ENCODE results near the gene DOCK4. TPM values are rescaled to one million over a fixed set of nuclear protein-coding genes. Genes with fewer than 3 reads are reported as not detected.

Gene DOCK4
- total and polyA plus RNA-seq, 2 of the 8 experiments (the other 6 are each of a cell fraction or from before 2014, with no cell fraction given) = 5.1 to 23.6 TPM

DNA sequence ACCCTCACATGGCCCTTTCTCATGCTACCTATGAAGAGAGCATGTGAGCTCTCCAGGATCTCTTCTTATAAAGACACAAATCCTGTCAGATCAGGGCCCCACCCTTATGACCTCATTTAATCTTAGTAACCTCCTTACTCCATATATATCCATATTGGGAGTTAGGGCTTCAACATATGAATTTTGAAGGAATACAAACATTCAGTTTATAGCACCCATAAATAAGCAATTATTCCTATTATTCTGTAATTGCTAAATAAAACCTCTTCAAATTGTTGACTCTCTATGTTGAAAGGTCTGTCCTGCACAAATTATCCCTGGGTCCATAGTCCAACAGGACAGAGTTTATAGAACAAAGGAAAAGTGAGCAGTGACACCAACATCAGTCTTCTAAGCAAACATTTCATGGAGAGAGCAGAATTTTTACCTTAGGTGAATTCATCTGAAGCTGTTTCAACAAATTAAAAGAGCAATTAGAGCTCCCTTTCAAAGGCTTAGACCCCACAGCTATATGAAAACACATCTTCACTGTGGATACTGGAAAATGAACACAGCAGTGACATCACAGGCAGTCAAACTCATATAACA lies 12.2 kb downstream of the DOCK4 start:
- no peak overlapping the region for H3K27ac ChIP-seq (ENCODE audit: low read depth, low read length)
- CTCF ChIA-PET (ENCODE audit: partially characterized antibody) = interaction anchor here (0.6 kb wide), 1 partner anchor 82 kb away, joined by 3 read pairs; no protein-coding TSS in a partner anchor
- DNase-seq (ENCODE audit: low read depth in 1 of 2, low spot score in 2 of 2) = no peak
- no peak overlapping the region for H3K23ac ChIP-seq (ENCODE audit: insufficient read length)
- POLR2A ChIA-PET (ENCODE audit: partially characterized antibody) = interaction anchor here (1.3 to 1.7 kb wide), 2 partner anchors 9 to 11 kb away, joined by 3 to 5 read pairs; no protein-coding TSS in a partner anchor
- H3K9me3 ChIP-seq (ENCODE audit: insufficient read depth in 2 of 2, low read depth in 1 of 2, low read length in 1 of 2) = no peaks in the 10 kb centered on the region
- H3K4me1 ChIP-seq (replicated peaks in 1 of 4; ENCODE audit: control insufficient read depth in 3 of 4, insufficient read depth in 4 of 4, low read length in 3 of 4) = peaks cover 0 to 6% (median 2%) of the 10 kb centered on the region in 4 experiments; a peak in 1 of 7 replicates
- peaks cover 0 to 4% of the 10 kb centered on the region in 2 experiments for H4K20me1 ChIP-seq (replicated peaks in 1 of 2; ENCODE audit: control insufficient read depth in 1 of 2, insufficient read depth in 2 of 2, low read length in 2 of 2)
- H4K5ac ChIP-seq (ENCODE audit: insufficient read length, low read depth, low read length) = no peak overlapping the region
- H2BK15ac ChIP-seq (ENCODE audit: low read length) = peak overlapping the region; percentile 85; the same call in 1 of the 2 replicates
- H3K56ac ChIP-seq (replicated peaks; ENCODE audit: insufficient read length, low read depth, low read length) = no peak overlapping the region
- no peaks in the 10 kb centered on the region for H3K27me3 ChIP-seq (replicated peaks in 1 of 4; ENCODE audit: control insufficient read depth in 3 of 4, extremely low read depth in 1 of 4, insufficient read depth in 3 of 4, low read length in 3 of 4)
- no peak overlapping the region for H3K4me3 ChIP-seq (ENCODE audit: extremely low read depth in 1 of 4, insufficient read depth in 2 of 4, low read depth in 3 of 4, low read length in 4 of 4)
- no peak overlapping the region for H2AFZ ChIP-seq (ENCODE audit: low read length)
- H3K4me2 ChIP-seq (ENCODE audit: insufficient read depth in 1 of 2, low read depth in 2 of 2, low read length in 2 of 2) = no peak overlapping the region
- H2AK5ac ChIP-seq (ENCODE audit: low read depth, low read length) = no peak overlapping the region
- no peak overlapping the region for H4K8ac ChIP-seq (ENCODE audit: extremely low read depth, insufficient read depth, low read length)
- peaks cover 3% of the 10 kb centered on the region for H3K79me1 ChIP-seq (ENCODE audit: low read depth, low read length)
- no peak overlapping the region for H2BK12ac ChIP-seq (ENCODE audit: low read depth, low read length)
- no peak overlapping the region for H4K91ac ChIP-seq (replicated peaks; ENCODE audit: insufficient read length, low read length)
- no peak overlapping the region for H3K9ac ChIP-seq (replicated peaks in 1 of 4; ENCODE audit: extremely low read depth in 1 of 4, low read depth in 3 of 4, low read length in 3 of 4)
- no peak overlapping the region for H3K4ac ChIP-seq (replicated peaks; ENCODE audit: insufficient read length, low read depth, low read length)
- H2BK5ac ChIP-seq (ENCODE audit: low read depth, low read length) = no peak overlapping the region
- no peaks in the 10 kb centered on the region for H3K36me3 ChIP-seq (ENCODE audit: control insufficient read depth in 2 of 4, insufficient read depth in 4 of 4, low read length in 3 of 4)
- no peak overlapping the region for H2BK20ac ChIP-seq (ENCODE audit: low read length)
- no peak for FAIRE-seq
- H3K79me2 ChIP-seq (ENCODE audit: control insufficient read depth in 1 of 2, insufficient read depth in 2 of 2, low read length in 2 of 2) = peaks cover 0 to 68% of the 10 kb centered on the region in 2 experiments; a peak in 2 of 4 replicates
- no peak overlapping the region for H3K14ac ChIP-seq (ENCODE audit: insufficient read length)
- H3K18ac ChIP-seq (ENCODE audit: extremely low read depth, low read length) = no peak overlapping the region
- no peaks in the 10 kb centered on the region for H3K23me2 ChIP-seq (ENCODE audit: low read depth, low read length)
- no peak overlapping the region for H2BK120ac ChIP-seq (replicated peaks; ENCODE audit: low read depth, low read length)
- no peak for TF ChIP-seq EZH2 (IDR thresholded peaks at IDR 0.05; ENCODE audit: low read depth, low read length, severe bottlenecking)
- TF ChIP-seq JUN (IDR thresholded peaks at IDR 0.05; ENCODE audit: low read depth, low read length) = no peak

Data from H1 (cell line).